D341Med (cell line): ENCODE measurements around the gene ADRB2.
"Not testable (repeated sequence)": the region's sequence is repeated elsewhere in the genome, so short reads cannot be mapped to it uniquely, and the experiment has no call there.

Source experiments
- DNase-seq: peaks from one replicate; pipeline ENCODE4 v3.0.0; 2012; ENCODE audit warnings: low spot score

Gene ADRB2

GRCh38 chr5:148855249-148856008, 29.0 kb downstream of the ADRB2 start:
- DNase-seq: no peak

- no peak for DNase-seq
Observed at GRCh38 chr5:148856009-148856367, 29.6 kb downstream of the ADRB2 start.

- no peak for DNase-seq
Observed at GRCh38 chr5:148856424-148856823, 30.0 kb downstream of the ADRB2 start.

- no peak for DNase-seq
Observed at GRCh38 chr5:148857474-148857873, 31.1 kb downstream of the ADRB2 start.

GRCh38 chr5:148858106-148858505, 31.7 kb downstream of the ADRB2 start:
- no peak for DNase-seq

- no peak for DNase-seq
Observed at GRCh38 chr5:148858547-148858946, 32.1 kb downstream of the ADRB2 start.

- no peak for DNase-seq
Observed at GRCh38 chr5:148859703-148860102, 33.3 kb downstream of the ADRB2 start.

- no peak for DNase-seq
Observed at GRCh38 chr5:148860599-148860998, 34.2 kb downstream of the ADRB2 start.

- DNase-seq: no peak
Observed at GRCh38 chr5:148861088-148861487, 34.7 kb downstream of the ADRB2 start.

GRCh38 chr5:148861696-148862095, 35.3 kb downstream of the ADRB2 start:
- no peak for DNase-seq

- no peak for DNase-seq
Observed at GRCh38 chr5:148864113-148864841, 37.9 kb downstream of the ADRB2 start.

GRCh38 chr5:148866024-148866423, 39.6 kb downstream of the ADRB2 start:
- no peak for DNase-seq

- DNase-seq: no peak
Observed at GRCh38 chr5:148873120-148873519, 46.7 kb downstream of the ADRB2 start.

GRCh38 chr5:148873690-148874485, 47.5 kb downstream of the ADRB2 start:
- no peak for DNase-seq

- no peak for DNase-seq
Observed at GRCh38 chr5:148875205-148875875, 48.9 kb downstream of the ADRB2 start.

GRCh38 chr5:148877436-148877835, 51.0 kb downstream of the ADRB2 start:
- DNase-seq: not testable (repeated sequence)
